Measurements from ENCODE around the gene FARSB.

GRCh38 chr2:222701233-222701632 is 45.3 kb upstream of the FARSB start:
- TF ChIP-seq, protein P1, sequence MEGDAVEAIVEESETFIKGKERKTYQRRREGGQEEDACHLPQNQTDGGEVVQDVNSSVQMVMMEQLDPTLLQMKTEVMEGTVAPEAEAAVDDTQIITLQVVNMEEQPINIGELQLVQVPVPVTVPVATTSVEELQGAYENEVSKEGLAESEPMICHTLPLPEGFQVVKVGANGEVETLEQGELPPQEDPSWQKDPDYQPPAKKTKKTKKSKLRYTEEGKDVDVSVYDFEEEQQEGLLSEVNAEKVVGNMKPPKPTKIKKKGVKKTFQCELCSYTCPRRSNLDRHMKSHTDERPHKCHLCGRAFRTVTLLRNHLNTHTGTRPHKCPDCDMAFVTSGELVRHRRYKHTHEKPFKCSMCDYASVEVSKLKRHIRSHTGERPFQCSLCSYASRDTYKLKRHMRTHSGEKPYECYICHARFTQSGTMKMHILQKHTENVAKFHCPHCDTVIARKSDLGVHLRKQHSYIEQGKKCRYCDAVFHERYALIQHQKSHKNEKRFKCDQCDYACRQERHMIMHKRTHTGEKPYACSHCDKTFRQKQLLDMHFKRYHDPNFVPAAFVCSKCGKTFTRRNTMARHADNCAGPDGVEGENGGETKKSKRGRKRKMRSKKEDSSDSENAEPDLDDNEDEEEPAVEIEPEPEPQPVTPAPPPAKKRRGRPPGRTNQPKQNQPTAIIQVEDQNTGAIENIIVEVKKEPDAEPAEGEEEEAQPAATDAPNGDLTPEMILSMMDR (IDR thresholded peaks at IDR 0.05; ENCODE audit: low read depth, low read length) = no peak
- TF ChIP-seq EZH2phosphoT487 (IDR thresholded peaks at IDR 0.05; ENCODE audit: low read depth) = no peak
